Activated T-cell treated with anti-CD3 and anti-CD28 coated beads, Interleukin-2, amount 50 U/mL, for 24 hours (primary cell): ENCODE results near the gene ALG9.
"Not testable (repeated sequence)": the region's sequence is repeated elsewhere in the genome, so short reads cannot be mapped to it uniquely, and the experiment has no call there.

Experiments used
- DNase-seq: peaks from one replicate; pipeline ENCODE4 v3.0.0-alpha.2; 2020
- H3K27ac Mint-ChIP-seq: 2 replicates; pipeline ENCODE4 v1.8.0; 2020; ENCODE audit warnings: mild to moderate bottlenecking, mixed read lengths
- H3K27me3 Mint-ChIP-seq: 2 replicates; pipeline ENCODE4 v1.8.0; 2020; ENCODE audit warnings: mixed read lengths
- H3K36me3 Mint-ChIP-seq: 2 replicates; pipeline ENCODE4 v1.8.0; 2020; ENCODE audit warnings: low read depth, mixed read lengths
- H3K4me1 Mint-ChIP-seq: 2 replicates; pipeline ENCODE4 v1.8.0; 2020; ENCODE audit warnings: low read depth, mixed read lengths
- H3K4me3 Mint-ChIP-seq: 2 replicates; pipeline ENCODE4 v1.8.0; 2020; ENCODE audit warnings: mild to moderate bottlenecking, moderate library complexity, mixed read lengths
- H3K9me3 Mint-ChIP-seq: 2 replicates; pipeline ENCODE4 v1.8.0; 2020; ENCODE audit warnings: mixed read lengths

Gene ALG9

DNA sequence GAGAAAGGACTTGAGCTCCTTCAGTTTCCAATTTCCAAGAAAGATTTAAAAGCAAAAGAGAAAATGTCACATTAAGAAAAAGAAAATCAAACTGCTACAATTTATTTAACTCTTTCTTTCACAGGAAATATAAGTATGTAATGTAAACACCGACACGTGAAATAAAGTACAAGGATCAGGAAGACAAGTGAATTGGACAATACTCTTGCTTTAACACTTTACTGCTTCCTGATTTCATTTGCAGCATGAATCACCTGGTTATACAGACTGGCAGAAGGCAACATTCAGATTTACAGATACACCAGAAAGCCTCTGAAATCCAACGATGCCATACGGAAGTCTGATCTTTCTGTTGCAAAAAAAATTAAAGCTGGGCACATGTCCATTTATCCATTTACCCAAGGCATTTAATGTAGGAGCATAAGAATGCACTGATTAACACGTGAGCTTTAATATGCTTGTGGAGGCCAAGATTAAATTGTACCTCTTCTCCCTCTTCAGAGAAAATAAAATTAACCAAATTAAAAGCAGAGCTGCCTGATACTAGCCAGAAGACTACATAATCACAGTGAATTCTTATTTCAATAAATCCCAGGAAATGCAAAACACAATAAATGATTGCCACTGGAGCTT is 89.2 kb downstream of the ALG9 start:
- peaks cover 40% of the 10 kb centered on the region for H3K36me3 Mint-ChIP-seq
- no peak for DNase-seq
- no peak overlapping the region for H3K4me3 Mint-ChIP-seq
- H3K27ac Mint-ChIP-seq, result no peak overlapping the region
- no peaks in the 10 kb centered on the region for H3K9me3 Mint-ChIP-seq
- H3K27me3 Mint-ChIP-seq, result no peaks in the 10 kb centered on the region
- H3K4me1 Mint-ChIP-seq, result no peaks in the 10 kb centered on the region

DNA sequence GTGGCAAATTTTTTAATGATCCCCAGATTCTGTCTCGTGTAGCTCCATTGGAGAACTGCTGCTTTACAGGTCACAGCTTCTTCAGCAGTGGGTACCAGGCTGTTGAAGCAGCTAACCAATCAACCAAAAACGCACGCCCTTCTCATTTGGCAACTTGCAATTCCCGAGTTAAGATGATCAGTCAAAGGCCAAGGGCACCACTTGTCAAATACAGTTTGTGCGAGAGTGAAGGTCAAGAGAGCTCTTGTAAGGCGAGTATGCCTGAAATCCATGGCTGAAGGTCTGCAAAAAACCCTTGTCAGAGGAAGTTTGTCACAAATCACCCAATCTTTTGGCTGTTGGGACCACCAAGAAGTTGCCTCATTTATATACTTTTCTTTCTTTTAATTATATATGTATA is 92.3 kb downstream of the ALG9 start:
- Mint-ChIP-seq H3K27me3 (no peaks in the 10 kb centered on the region), H3K4me1 (no peaks in the 10 kb centered on the region), H3K27ac (no peak overlapping the region), H3K36me3 (peaks cover 15% of the 10 kb centered on the region), H3K9me3 (no peaks in the 10 kb centered on the region), H3K4me3 (no peak overlapping the region)
- DNase-seq, result no peak

DNA sequence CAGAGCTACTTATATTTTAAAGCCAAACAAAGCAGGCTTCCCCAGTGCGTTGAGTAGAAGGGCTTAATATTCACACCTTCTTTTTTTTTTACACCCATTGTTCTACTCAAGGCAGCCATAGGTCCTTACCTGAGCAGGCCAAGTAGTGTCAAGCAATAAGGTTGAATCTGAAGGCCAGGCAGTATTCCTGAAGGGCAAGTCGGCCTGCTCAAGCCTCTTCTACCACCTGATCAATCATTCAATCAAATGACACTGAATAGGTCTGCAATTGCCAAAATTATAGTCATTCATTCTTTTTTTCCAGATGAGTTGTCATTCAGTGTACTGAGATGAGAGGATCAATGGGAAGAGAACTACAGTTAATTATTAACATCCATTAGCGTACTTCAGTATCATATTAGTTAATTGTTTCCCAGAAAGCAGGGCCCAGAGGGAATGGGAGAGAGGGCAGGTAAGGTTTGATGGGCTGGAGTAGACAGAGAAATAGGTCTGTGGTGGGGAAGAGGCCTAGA is 93.3 kb downstream of the ALG9 start:
- H3K36me3 Mint-ChIP-seq, result peaks cover 7% of the 10 kb centered on the region
- no peak overlapping the region for H3K27ac Mint-ChIP-seq
- DNase-seq, result no peak
- no peaks in the 10 kb centered on the region for H3K4me1 Mint-ChIP-seq
- no peaks in the 10 kb centered on the region for H3K27me3 Mint-ChIP-seq
- no peak overlapping the region for H3K4me3 Mint-ChIP-seq
- H3K9me3 Mint-ChIP-seq, result no peaks in the 10 kb centered on the region

DNA sequence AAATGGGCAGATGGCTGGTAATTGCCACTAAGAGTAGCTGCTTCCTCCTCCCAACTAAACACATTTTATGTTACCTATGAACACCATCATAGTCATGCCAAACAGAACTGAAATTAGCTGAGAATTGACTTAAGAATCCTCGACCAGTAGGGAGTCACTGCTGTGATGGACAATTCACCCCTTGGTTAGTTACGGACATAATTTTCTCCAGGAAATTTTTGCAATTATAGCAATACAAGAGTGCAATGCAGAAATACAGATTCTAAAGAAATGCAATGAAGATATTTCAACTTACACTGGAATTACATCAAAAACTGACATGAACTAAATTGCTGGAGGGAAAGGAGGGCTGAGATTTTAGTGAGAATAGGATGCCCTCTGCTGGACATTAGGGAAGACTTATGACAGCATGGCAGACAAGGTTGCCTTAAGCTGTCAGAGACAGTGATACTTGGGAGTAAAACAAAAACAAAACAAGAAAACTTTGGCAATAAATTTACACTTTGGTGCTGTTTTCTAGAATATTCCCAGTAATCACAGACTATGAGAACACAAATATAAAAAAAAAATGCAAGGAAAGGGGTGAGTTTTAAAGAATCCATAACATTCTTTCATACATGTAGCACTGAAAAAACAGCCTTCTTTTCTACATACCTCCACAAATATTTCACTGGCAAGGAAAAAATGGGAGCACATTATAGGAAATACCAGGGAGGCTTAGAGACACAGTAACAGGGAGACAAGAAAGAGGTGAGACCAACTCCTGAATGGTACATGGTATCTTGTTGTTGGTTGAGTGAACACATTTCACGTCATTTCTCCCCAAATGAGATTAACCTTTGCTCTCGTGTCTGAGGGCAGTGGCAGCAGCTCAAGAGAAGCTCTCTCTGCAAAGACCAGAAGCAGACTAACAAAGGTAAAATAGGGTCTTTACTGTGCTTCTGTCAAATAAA is 94.0 kb downstream of the ALG9 start:
- H3K36me3 Mint-ChIP-seq, result peaks cover 1% of the 10 kb centered on the region
- H3K27ac Mint-ChIP-seq, result no peak overlapping the region
- no peaks in the 10 kb centered on the region for H3K4me1 Mint-ChIP-seq
- no peak overlapping the region for H3K4me3 Mint-ChIP-seq
- DNase-seq, result no peak
- H3K9me3 Mint-ChIP-seq, result no peaks in the 10 kb centered on the region
- H3K27me3 Mint-ChIP-seq, result no peaks in the 10 kb centered on the region

DNA sequence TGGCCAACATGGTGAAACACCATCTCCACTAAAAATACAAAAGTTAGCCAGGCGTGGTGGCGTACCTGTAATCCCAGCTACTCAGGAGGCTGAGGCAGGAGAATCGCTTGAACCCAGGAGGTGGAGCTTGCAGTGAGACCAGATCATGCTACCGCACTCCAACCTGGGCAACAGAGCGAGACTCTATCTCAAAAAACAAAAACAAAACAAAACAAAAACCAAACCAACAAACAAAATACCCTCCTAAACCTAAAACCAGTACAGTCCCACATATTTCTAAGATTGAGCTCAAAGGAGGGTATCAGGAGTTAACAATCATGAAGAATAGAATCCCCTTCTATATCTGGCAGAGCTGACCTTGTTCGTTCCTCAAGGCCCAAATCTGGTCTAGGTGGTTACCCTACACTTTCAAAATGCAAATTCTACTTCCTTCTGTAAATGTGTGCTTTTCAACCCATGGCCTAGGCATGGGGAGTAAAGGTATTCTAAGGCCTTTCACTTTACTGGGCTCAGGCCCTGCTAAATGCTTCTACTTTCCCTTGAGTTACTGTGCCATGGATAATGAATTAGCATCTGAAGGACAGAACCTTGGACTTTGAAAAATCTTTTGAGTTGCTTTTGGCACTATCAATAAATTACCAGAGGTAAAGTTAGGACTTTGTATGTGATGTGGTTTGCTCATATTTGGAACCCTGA is 94.8 kb downstream of the ALG9 start:
- Mint-ChIP-seq H3K4me1 (no peaks in the 10 kb centered on the region), H3K27me3 (no peaks in the 10 kb centered on the region), H3K27ac (no peak overlapping the region), H3K9me3 (no peaks in the 10 kb centered on the region), H3K36me3 (no peaks in the 10 kb centered on the region), H3K4me3 (no peak overlapping the region)
- DNase-seq, result no peak

DNA sequence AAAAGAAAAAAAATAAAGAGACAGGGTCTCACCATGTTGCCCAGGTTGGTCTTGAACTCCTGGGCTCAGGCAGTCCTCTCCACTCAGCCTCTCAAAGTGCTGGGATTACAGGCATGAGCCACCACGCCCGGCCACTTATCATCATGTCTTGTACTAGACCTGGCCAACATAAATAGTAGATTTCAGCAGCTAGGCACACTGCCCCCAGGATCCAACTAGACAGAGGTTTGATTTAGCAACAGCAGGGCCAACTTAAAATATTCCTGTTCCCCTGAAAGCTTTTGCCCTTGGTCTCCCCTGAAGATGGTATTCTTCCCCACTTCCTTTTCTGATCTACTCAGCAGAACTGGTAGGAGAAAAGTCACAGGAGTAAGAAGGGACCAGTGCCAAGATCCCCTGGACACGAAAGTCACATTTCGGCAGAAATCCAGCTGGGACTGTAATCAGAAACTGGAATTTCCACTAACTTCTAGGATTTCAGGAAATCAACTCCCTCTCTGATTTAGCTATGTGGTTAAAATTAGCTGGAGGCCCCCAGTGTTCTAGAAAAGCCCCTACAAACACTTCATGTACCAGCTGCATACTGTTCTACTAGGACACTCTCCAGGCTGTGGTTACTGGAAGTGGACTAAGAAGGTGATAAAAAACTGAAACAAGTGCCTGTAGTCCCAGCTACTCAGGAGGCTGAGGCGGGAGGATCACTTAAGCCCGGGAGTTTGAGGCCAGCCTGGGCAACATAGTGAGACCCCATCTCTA is 96.2 kb downstream of the ALG9 start:
- H3K27me3 Mint-ChIP-seq, result no peaks in the 10 kb centered on the region
- no peaks in the 10 kb centered on the region for H3K36me3 Mint-ChIP-seq
- no peak overlapping the region for H3K27ac Mint-ChIP-seq
- no peak overlapping the region for H3K4me3 Mint-ChIP-seq
- no peaks in the 10 kb centered on the region for H3K9me3 Mint-ChIP-seq
- no peak for DNase-seq
- no peaks in the 10 kb centered on the region for H3K4me1 Mint-ChIP-seq

DNA sequence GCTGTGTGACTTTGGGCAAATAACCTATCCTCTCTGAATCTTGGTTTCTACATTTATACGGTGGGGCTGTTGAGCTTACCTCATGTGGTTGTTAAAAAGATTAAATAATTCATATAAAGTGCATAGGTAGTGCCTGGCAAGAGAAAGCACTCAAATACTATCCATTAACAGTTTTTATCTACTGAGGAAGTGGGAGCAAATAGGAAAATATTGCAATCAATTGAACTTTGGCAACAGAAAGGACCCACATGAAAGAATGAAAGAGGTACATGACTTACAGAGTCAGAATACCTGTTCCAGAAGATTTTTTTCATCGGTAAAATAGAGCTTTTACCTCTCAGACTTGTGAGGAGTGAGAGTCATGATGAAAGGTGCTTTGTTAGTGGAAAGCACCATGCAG is 98.8 kb downstream of the ALG9 start:
- Mint-ChIP-seq H3K9me3 (no peaks in the 10 kb centered on the region), H3K27me3 (no peaks in the 10 kb centered on the region), H3K4me1 (no peaks in the 10 kb centered on the region), H3K36me3 (no peaks in the 10 kb centered on the region), H3K4me3 (no peak overlapping the region), H3K27ac (no peak overlapping the region)
- no peak for DNase-seq

DNA sequence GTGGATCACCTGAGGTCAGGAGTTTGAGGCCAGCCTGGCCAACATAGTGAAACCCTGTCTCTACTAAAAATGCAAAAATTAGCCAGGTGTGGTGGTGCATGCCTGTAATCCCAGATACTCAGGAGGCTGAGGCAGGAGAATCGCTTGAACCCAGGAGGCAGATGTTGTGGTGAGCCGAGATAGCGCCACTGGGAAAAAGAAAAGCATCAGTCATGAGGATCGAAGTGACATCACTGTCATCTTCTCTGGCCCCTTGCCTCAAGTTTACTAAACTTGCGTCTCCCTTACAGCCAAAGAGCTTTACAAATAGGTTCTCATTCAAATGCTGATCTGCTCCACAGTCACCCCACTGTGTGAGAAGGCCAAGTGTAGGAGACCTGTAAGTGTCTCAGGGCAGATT is 100.2 kb downstream of the ALG9 start:
- DNase-seq, H3K36me3 Mint-ChIP-seq, H3K27ac Mint-ChIP-seq, H3K4me3 Mint-ChIP-seq, H3K9me3 Mint-ChIP-seq, H3K27me3 Mint-ChIP-seq: not testable (repeated sequence)
- peaks cover 10% of the 10 kb centered on the region for H3K4me1 Mint-ChIP-seq

DNA sequence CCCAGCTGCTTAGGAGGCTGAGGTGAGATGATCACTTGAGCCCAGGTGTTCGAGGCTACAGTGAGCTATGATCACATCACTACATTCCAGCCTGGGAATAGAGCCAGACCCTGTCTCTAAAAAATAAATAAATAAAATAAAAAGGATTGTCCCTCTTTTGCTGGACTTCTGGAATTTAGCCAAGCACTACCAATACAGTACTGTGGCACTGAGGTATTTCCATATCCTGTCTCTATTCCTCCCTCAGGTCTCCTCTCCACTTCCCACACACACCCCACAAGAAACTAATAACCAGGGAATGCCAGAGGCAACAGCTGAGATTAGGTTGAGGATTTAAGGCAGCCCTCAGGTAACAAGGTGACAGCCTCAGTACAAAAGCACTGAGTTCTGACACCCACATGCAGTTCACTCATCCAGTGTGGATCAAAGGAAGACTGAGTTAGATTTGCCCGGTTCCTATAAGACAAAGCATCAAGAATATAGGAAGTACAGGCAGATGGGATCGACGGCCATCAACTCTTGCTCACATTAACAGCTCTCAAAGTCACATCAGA is 100.7 kb downstream of the ALG9 start:
- DNase-seq, result no peak
- H3K4me1 Mint-ChIP-seq, result peaks cover 10% of the 10 kb centered on the region
- no peak overlapping the region for H3K27ac Mint-ChIP-seq
- no peak overlapping the region for H3K4me3 Mint-ChIP-seq
- H3K36me3 Mint-ChIP-seq, result peaks cover 5% of the 10 kb centered on the region
- H3K27me3 Mint-ChIP-seq, result no peaks in the 10 kb centered on the region
- H3K9me3 Mint-ChIP-seq, result no peaks in the 10 kb centered on the region

DNA sequence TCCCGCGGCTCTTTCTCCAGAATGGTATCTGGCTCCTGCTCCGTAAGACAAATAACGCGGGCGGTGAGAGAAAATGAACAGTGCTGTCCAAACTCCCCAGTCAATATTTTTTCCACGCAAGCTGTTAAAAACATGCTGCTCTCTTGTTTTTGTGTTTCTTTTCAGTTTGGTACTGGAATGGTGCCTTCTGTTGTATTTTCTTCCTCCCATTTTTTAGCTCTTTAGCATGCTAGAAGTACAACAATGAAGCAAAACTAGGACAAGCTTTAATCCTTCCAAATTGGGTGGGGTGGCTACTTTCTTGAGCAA is 104.6 kb downstream of the ALG9 start:
- no peak for DNase-seq
- H3K4me1 Mint-ChIP-seq, result peaks cover 39% of the 10 kb centered on the region
- peak overlapping the region; percentile 99 for H3K27ac Mint-ChIP-seq
- no peaks in the 10 kb centered on the region for H3K27me3 Mint-ChIP-seq
- no peaks in the 10 kb centered on the region for H3K9me3 Mint-ChIP-seq
- peak overlapping the region; percentile 100 for H3K4me3 Mint-ChIP-seq
- peaks cover 41% of the 10 kb centered on the region for H3K36me3 Mint-ChIP-seq

DNA sequence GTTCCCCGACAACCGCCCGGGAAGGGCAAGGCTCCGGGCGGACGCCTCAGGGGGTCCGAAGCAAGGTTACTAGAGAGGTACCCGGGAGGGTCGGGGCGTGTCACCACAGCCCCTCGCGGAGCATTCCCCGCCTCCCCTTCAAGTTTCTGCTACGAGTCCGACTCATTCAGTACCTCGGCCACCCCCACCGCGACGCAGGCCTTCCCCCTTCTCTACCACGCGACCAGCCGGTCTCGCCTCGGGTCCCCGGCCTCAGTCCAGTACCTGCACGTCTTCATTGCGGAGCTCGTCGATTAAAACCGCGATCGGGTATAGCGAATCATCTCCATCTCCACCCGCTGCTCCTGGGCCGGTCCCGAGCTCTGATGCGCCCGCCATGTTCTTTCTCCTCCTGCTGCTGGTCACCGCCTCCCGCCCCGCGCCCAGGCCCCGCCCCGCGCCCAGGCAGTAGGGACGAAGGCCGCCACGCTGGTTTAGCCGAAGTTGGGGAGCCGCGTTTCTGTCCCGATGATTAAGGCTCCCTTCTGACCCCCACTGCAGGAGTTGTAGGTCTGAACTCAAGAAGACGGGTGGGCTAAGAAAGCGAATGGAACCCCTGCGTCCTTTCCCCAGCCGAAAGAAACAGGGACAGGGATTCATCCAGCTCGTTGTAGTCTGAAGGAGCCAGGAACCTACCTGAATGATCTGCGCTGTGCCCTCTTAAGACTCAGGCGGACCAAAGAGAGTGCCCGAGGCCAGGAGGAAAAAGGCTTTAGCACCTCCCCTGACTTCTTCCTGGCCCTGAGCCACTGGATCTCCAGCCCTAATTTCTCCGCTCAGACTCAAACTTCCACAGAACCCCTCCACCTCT is 105.2 kb downstream of the ALG9 start, which contains the start of gene PPP2R1B:
Gene PPP2R1B (minus strand): TSS at position 406 of the 850 bp plus-strand sequence. CDS start 28 bp downstream, at position 378.
- Mint-ChIP-seq H3K27me3 (no peaks in the 10 kb centered on the region), H3K27ac (peak within 1 kb of the TSS; percentile 99), H3K36me3 (peaks cover 47% of the 10 kb centered on the region), H3K4me1 (peaks cover 39% of the 10 kb centered on the region), H3K4me3 (peak within 1 kb of the TSS; percentile 100), H3K9me3 (no peaks in the 10 kb centered on the region)
- DNase-seq, result peak; percentile 84

DNA sequence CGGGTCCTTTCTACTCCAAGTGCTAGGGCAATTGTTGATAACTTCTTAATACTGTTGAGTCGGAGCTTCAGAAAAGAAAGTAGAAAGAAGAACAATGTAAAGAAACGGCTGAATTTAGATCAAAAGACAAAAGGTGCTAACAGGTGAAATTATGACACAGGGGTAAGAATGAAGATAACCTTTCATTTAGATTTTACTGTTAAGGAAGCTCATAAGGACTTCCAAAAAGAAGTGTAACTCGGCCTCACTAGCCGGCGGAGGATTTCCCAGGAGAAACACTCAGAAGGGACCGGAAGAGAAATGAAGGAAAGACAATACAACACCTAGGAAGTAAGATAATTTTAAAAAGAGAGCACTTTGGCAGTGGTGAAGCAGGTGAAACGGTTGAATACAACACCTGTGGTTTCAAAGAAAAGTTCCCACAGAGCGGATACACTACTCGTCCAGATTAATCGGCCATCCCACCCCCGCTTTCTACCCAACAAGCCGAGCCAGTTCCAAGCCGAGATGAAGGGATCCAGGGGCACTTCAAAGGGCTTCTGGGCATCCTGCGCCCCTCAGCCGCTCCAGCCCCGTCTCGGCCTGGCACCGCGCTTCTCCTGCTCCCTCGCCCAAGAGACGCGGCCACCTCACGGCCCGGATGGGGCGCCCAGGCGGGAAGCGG is 105.9 kb downstream of the ALG9 start:
- Mint-ChIP-seq H3K36me3 (peaks cover 54% of the 10 kb centered on the region), H3K4me3 (peak overlapping the region; percentile 100), H3K9me3 (no peaks in the 10 kb centered on the region), H3K4me1 (peaks cover 39% of the 10 kb centered on the region), H3K27me3 (no peaks in the 10 kb centered on the region), H3K27ac (peak overlapping the region; percentile 99)
- DNase-seq, result no peak

DNA sequence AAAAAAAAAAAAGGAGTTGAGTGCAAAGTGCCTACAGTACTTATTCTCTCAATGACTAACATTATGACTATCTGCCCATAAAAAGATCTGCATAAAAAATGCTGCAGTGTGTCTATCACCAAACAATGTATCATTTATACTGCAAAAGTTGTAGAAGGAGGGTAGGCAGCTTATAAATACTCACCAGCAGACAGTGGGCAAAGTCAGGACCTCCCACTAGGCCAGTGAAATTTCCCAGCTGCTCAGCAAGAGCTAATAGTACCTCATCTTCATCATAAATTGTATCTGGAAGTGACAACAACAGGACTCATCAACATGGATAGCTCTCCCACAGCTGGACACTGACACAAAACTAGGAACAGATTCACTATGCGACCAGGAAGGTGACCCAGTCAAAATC is 106.8 kb downstream of the ALG9 start:
- no peaks in the 10 kb centered on the region for H3K9me3 Mint-ChIP-seq
- no peaks in the 10 kb centered on the region for H3K27me3 Mint-ChIP-seq
- no peak overlapping the region for H3K27ac Mint-ChIP-seq
- peak overlapping the region; percentile 100 for H3K4me3 Mint-ChIP-seq
- H3K36me3 Mint-ChIP-seq, result peaks cover 63% of the 10 kb centered on the region
- peaks cover 39% of the 10 kb centered on the region for H3K4me1 Mint-ChIP-seq
- no peak for DNase-seq
